OCI-LY3 (cell line): ENCODE measurements around the gene CALM1.

Source experiments
- H2AFZ ChIP-seq: fragments of 200-600, 300-600 bp; shearing (Covaris generic); 2 replicates; pipeline ENCODE4 v1.6.0; 2014; ENCODE audit warnings: antibody characterized with exemption, low read depth, low read length
- H3K27ac ChIP-seq: fragments of 200-600, 300-600 bp; sonication (generic); 2 replicates; pipeline ENCODE4 v1.5.1; 2014; ENCODE audit warnings: mild to moderate bottlenecking, low read length, moderate library complexity, mixed read lengths
- H3K27me3 ChIP-seq: fragments of 200-600, 300-600 bp; sonication (generic); 2 replicates; pipeline ENCODE4 v1.6.1; 2014; ENCODE audit warnings: low read depth, low read length, mixed read lengths
- H3K36me3 ChIP-seq: fragments of 200-600, 300-600 bp; sonication (generic); replicated peaks from 2 replicates; pipeline ENCODE3; 2014; ENCODE audit warnings: low read depth, low read length, mixed read lengths
- H3K4me1 ChIP-seq: fragments of 300-600, 200-600 bp; sonication (generic); 2 replicates; pipeline ENCODE4 v1.6.1; 2014; ENCODE audit warnings: low read length, mixed read lengths
- H3K4me2 ChIP-seq: fragments of 200-600, 300-600 bp; sonication (generic); 2 replicates; pipeline ENCODE4 v1.6.1; 2014; ENCODE audit warnings: low read length, mixed read lengths
- H3K4me3 ChIP-seq: fragments of 300-600, 200-600 bp; sonication (generic); 2 replicates; pipeline ENCODE4 v1.5.1; 2014; ENCODE audit warnings: antibody characterized with exemption, mild to moderate bottlenecking, low read length, moderate library complexity
- H3K79me2 ChIP-seq: fragments of 300-600, 200-600 bp; shearing (Covaris generic); 2 replicates; pipeline ENCODE4 v1.6.1; 2014; ENCODE audit warnings: mild to moderate bottlenecking, low read length, mixed read lengths
- H3K9ac ChIP-seq: fragments of 300-600, 200-600 bp; shearing (Covaris generic); 2 replicates; pipeline ENCODE4 v1.6.0; 2014; ENCODE audit warnings: mild to moderate bottlenecking, low read length, moderate library complexity
- H3K9me3 ChIP-seq: fragments of 200-600, 300-600 bp; shearing (Covaris generic); 2 replicates; pipeline ENCODE4 v1.6.1; 2014; ENCODE audit warnings: low read length, mixed read lengths; ENCODE audit not compliant: insufficient read depth
- H4K20me1 ChIP-seq: fragments of 200-600, 300-600 bp; sonication (generic); 2 replicates; pipeline ENCODE4 v1.6.1; 2016; ENCODE audit warnings: low read length, mixed read lengths; ENCODE audit not compliant: insufficient read depth
- EZH2phosphoT487 ChIP-seq: fragments of 200-600 bp; shearing (Covaris generic); IDR thresholded peaks from 2 replicates; pipeline ENCODE4 v1.6.1; 2018; ENCODE audit warnings: antibody characterized with exemption, mixed run types, low read depth
- TF ChIP-seq, protein P1 (sequence below): fragments of 200-600, 300-600 bp; sonication (generic); IDR thresholded peaks from 2 replicates; pipeline ENCODE4 v1.5.1; 2014; ENCODE audit warnings: antibody characterized with exemption, low read length, low read depth

CALM1 gene

DNA sequence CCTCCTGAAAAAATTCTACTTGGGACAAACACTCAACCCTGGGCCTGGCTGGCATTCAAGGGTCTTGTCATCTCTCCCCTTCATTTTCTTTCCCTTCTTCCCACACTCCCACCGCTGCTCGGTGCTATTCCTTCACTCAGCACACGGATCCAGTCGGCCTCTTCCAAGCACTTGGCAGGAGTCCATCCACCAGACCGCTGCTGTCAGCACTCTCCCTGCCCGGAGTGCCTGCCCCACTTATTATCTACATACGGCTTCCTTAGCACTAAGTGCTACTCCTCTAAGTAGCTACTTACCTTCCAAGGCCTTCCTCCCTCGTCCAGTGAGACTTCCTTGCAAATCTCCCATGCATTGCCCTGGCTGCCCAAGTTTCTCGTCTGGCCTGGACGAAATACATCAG, 29.8 kb downstream of the CALM1 start:
- H3K79me2 ChIP-seq, result no peaks in the 10 kb centered on the region
- no peak overlapping the region for H3K9ac ChIP-seq
- no peaks in the 10 kb centered on the region for H3K36me3 ChIP-seq
- no peaks in the 10 kb centered on the region for H4K20me1 ChIP-seq
- no peak overlapping the region for H3K4me3 ChIP-seq
- H3K27me3 ChIP-seq, result no peaks in the 10 kb centered on the region
- H2AFZ ChIP-seq, result no peak overlapping the region
- no peak overlapping the region for H3K27ac ChIP-seq
- H3K4me2 ChIP-seq, result no peak overlapping the region
- no peaks in the 10 kb centered on the region for H3K9me3 ChIP-seq
- peaks cover 8% of the 10 kb centered on the region; the same call in 1 of the 2 replicates for H3K4me1 ChIP-seq
- TF ChIP-seq, protein P1, sequence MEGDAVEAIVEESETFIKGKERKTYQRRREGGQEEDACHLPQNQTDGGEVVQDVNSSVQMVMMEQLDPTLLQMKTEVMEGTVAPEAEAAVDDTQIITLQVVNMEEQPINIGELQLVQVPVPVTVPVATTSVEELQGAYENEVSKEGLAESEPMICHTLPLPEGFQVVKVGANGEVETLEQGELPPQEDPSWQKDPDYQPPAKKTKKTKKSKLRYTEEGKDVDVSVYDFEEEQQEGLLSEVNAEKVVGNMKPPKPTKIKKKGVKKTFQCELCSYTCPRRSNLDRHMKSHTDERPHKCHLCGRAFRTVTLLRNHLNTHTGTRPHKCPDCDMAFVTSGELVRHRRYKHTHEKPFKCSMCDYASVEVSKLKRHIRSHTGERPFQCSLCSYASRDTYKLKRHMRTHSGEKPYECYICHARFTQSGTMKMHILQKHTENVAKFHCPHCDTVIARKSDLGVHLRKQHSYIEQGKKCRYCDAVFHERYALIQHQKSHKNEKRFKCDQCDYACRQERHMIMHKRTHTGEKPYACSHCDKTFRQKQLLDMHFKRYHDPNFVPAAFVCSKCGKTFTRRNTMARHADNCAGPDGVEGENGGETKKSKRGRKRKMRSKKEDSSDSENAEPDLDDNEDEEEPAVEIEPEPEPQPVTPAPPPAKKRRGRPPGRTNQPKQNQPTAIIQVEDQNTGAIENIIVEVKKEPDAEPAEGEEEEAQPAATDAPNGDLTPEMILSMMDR, result no peak
- no peak for TF ChIP-seq EZH2phosphoT487

DNA sequence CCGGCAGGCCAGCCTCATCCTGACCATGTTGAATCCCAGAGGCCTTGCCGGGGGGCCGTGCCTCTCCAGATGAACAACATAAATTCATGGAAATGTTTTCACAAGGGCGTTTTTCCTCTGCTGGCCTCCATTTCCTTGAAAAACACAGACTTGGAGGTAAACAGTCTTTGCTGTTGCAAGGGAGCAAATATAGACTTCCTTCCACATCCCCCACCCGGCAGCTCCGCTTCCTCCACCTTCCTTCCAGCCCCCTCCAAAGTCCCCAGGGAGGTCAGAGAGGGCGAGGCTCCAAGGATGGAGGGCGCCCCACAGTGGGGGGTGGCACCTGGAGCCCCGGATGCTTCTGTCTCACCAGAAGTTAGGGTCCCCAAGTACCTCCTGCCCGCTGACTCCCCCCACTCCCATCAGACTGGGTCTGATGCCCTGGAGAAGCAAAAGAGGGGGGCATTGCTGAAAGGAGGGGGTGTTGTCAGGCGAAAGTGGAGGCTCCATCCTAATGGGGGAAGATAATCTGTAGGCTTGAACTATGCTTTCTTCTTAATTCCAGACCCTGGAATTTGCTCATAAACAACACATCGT, 31.1 kb downstream of the CALM1 start:
- Histone ChIP-seq H4K20me1 (no peaks in the 10 kb centered on the region), H3K79me2 (no peaks in the 10 kb centered on the region), H3K4me2 (no peak overlapping the region), H3K4me1 (peaks cover 8% of the 10 kb centered on the region; the same call in 1 of the 2 replicates), H3K4me3 (no peak overlapping the region), H2AFZ (no peak overlapping the region), H3K9me3 (no peaks in the 10 kb centered on the region), H3K9ac (no peak overlapping the region), H3K27me3 (no peaks in the 10 kb centered on the region), H3K36me3 (no peaks in the 10 kb centered on the region), H3K27ac (no peak overlapping the region)
- TF ChIP-seq, protein P1, result no peak
- TF ChIP-seq EZH2phosphoT487, result no peak

DNA sequence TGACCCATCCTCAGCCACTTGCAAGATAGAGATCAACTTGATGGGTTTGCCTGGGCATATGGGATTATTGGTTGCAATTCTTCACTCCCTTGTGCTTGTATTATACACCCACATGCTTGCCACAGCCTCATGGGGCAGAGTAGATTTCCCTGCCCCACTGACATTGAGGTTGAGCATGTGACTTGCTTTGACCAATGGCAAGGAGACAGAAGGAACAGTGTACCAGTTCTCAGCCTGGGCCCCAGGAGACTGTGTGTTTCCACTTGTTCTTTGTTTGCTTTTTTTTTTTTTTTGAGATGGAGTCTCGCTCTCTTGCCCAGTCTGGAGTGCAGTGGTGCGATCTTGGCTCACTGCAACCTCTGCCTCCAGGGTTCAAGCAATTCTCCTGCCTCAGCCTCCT, 31.8 kb downstream of the CALM1 start:
- Histone ChIP-seq H3K79me2 (no peaks in the 10 kb centered on the region), H3K4me1 (peaks cover 8% of the 10 kb centered on the region; the same call in 1 of the 2 replicates), H3K4me2 (no peak overlapping the region), H3K27me3 (0 out of 2 replicates have a peak, but pooled peaks cover 5% of the 10 kb centered on the region), H3K4me3 (no peak overlapping the region), H4K20me1 (no peaks in the 10 kb centered on the region), H3K36me3 (no peaks in the 10 kb centered on the region), H2AFZ (no peak overlapping the region), H3K9me3 (no peaks in the 10 kb centered on the region), H3K9ac (no peak overlapping the region), H3K27ac (no peak overlapping the region)
- no peak for TF ChIP-seq EZH2phosphoT487
- TF ChIP-seq, protein P1, result no peak

GRCh38 chr14:90429236-90429635, 32.4 kb downstream of the CALM1 start:
- Histone ChIP-seq H3K79me2 (no peaks in the 10 kb centered on the region), H3K4me2 (no peak overlapping the region), H3K27ac (no peak overlapping the region)

More at GRCh38 chr14:90429236-90429635, 32.4 kb downstream of the CALM1 start:
- peaks cover 8% of the 10 kb centered on the region; the same call in 1 of the 2 replicates for H3K4me1 ChIP-seq
- no peak overlapping the region for H3K4me3 ChIP-seq
- TF ChIP-seq, protein P1, result no peak
- TF ChIP-seq EZH2phosphoT487, result no peak
- no peaks in the 10 kb centered on the region for H4K20me1 ChIP-seq
- H3K27me3 ChIP-seq, result 0 out of 2 replicates have a peak, but pooled peaks cover 5% of the 10 kb centered on the region
- H3K9ac ChIP-seq, result no peak overlapping the region
- no peaks in the 10 kb centered on the region for H3K36me3 ChIP-seq
- H3K9me3 ChIP-seq, result no peaks in the 10 kb centered on the region
- H2AFZ ChIP-seq, result no peak overlapping the region
